ENCODE results near the gene GPR31.
A peak's percentile ranks its signal among the peaks of the same experiment; 100 is the strongest.

Gene GPR31

DNA sequence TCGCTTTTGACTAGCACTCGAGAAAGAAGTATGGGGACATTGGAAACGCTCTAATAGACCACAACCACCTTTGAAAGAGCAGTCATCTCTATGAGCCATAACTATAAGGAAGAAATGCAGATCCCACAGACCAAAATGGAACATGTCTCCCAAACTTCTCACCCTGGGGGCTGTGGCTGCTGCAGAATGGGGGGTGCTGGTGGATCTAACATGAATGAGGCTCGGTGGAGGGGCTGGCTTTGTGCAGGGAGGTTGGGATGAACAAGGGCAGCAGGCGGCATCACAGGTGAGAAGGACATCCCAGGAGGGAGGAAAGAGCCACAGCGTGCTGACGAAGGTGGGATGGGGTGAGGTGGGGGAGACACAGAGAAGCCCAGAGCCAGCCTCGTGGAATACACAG, 45.4 kb downstream of the GPR31 start:
- Histone ChIP-seq H3K4me3 (ENCODE audit: low read length in 2 of 2) (peak overlapping the region in 1 of 2 donors; percentile 50), H3K27me3 (ENCODE audit: control insufficient read depth in 2 of 2, insufficient read depth in 2 of 2, low read length in 2 of 2) (peaks cover 0 to 2% of the 10 kb centered on the region in 2 donors), H3K36me3 (ENCODE audit: control insufficient read depth in 2 of 2, insufficient read depth in 2 of 2, low read length in 2 of 2) (no peaks in the 10 kb centered on the region), H3K9ac (ENCODE audit: low read depth in 1 of 2, low read length in 2 of 2) (peak overlapping the region in 1 of 2 donors; percentile 2), H3K4me1 (ENCODE audit: control insufficient read depth in 2 of 2, insufficient read depth in 2 of 2, low read length in 2 of 2) (peaks cover 0 to 2% of the 10 kb centered on the region in 2 donors), H3K9me3 (ENCODE audit: control insufficient read depth in 2 of 2, low read length in 2 of 2) (no peaks in the 10 kb centered on the region), H3K27ac (ENCODE audit: low read depth in 2 of 2, low read length in 2 of 2) (peak overlapping the region in 1 of 2 donors; percentile 29)

DNA sequence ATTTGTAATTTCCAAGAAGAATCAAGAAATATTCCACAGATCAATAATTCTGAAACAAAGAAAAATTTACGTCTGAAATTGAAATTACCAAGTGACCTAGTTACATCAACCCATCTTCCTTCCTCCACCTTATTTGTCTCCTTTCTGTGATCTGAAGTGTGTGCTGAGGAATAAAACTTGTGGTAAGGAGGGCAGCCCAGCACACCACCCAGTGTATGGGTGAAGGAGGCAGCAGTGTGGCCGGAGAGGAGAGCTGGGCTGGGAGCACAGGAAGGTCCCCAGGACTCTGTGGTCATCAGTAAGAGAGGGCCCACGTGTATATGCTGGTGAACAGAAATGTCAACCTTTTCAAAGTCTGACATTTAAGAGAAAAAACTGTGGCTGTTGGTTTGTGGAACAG, 46.2 kb downstream of the GPR31 start:
- Histone ChIP-seq H3K4me1 (ENCODE audit: control insufficient read depth in 2 of 2, insufficient read depth in 2 of 2, low read length in 2 of 2) (peaks cover 0 to 2% of the 10 kb centered on the region in 2 donors), H3K9ac (ENCODE audit: low read depth in 1 of 2, low read length in 2 of 2) (no peak overlapping the region), H3K36me3 (ENCODE audit: control insufficient read depth in 2 of 2, insufficient read depth in 2 of 2, low read length in 2 of 2) (no peaks in the 10 kb centered on the region), H3K4me3 (ENCODE audit: low read length in 2 of 2) (peak overlapping the region in 1 of 2 donors; percentile 50), H3K9me3 (ENCODE audit: control insufficient read depth in 2 of 2, low read length in 2 of 2) (no peaks in the 10 kb centered on the region), H3K27me3 (ENCODE audit: control insufficient read depth in 2 of 2, insufficient read depth in 2 of 2, low read length in 2 of 2) (peaks cover 0 to 2% of the 10 kb centered on the region in 2 donors), H3K27ac (ENCODE audit: low read depth in 2 of 2, low read length in 2 of 2) (peak overlapping the region in 1 of 2 donors; percentile 29)

DNA sequence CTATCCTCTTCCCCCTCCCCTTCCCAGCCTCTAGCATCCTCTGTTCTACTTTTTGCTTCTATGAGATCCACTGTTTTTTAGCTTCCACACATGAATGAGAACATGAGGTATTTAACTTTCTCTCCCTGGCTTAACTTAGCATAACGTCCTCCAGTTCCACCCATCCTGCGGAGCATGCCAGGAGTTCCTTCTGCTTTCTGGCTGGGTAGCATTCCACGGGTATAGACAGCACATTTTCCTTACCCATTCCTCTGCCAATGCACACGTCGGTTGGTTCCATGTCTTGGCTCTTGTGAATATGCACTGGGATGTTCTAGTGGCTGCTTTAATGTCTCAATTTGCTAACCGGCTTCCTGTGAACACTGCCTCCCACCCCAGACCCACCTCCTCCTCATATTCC, 48.1 kb downstream of the GPR31 start:
- Histone ChIP-seq H3K9ac (ENCODE audit: low read depth in 1 of 2, low read length in 2 of 2) (no peak overlapping the region), H3K27ac (ENCODE audit: low read depth in 2 of 2, low read length in 2 of 2) (no peak overlapping the region), H3K36me3 (ENCODE audit: control insufficient read depth in 2 of 2, insufficient read depth in 2 of 2, low read length in 2 of 2) (no peaks in the 10 kb centered on the region), H3K4me1 (ENCODE audit: control insufficient read depth in 2 of 2, insufficient read depth in 2 of 2, low read length in 2 of 2) (peaks cover 0 to 2% of the 10 kb centered on the region in 2 donors), H3K4me3 (ENCODE audit: low read length in 2 of 2) (no peak overlapping the region), H3K9me3 (ENCODE audit: control insufficient read depth in 2 of 2, low read length in 2 of 2) (no peaks in the 10 kb centered on the region), H3K27me3 (ENCODE audit: control insufficient read depth in 2 of 2, insufficient read depth in 2 of 2, low read length in 2 of 2) (no peaks in the 10 kb centered on the region)

DNA sequence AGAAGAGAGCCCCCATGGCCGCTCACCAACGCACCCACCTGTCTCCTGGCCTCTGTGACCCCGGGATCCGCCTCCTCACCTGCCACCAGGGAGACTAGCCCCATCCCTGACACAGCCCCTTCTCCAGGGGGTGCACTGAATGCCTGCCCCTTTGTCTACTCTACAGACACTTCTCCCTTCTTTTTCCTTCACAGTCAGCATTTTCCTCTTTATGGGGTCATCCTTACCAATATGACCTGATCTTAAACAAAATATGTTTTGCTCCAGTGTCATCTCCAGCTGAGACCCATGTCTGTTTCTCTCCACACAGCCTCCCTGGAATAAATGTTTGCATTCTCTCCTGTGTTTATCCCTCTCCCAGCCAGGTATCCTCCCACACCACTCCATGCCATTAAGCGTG, 49.5 kb downstream of the GPR31 start:
- Histone ChIP-seq H3K9ac (ENCODE audit: low read depth in 1 of 2, low read length in 2 of 2) (no peak overlapping the region), H3K36me3 (ENCODE audit: control insufficient read depth in 2 of 2, insufficient read depth in 2 of 2, low read length in 2 of 2) (no peaks in the 10 kb centered on the region), H3K4me3 (ENCODE audit: low read length in 2 of 2) (no peak overlapping the region), H3K9me3 (ENCODE audit: control insufficient read depth in 2 of 2, low read length in 2 of 2) (no peaks in the 10 kb centered on the region), H3K27me3 (ENCODE audit: control insufficient read depth in 2 of 2, insufficient read depth in 2 of 2, low read length in 2 of 2) (no peaks in the 10 kb centered on the region), H3K4me1 (ENCODE audit: control insufficient read depth in 2 of 2, insufficient read depth in 2 of 2, low read length in 2 of 2) (peaks cover 0 to 5% of the 10 kb centered on the region in 2 donors), H3K27ac (ENCODE audit: low read depth in 2 of 2, low read length in 2 of 2) (no peak overlapping the region)

DNA sequence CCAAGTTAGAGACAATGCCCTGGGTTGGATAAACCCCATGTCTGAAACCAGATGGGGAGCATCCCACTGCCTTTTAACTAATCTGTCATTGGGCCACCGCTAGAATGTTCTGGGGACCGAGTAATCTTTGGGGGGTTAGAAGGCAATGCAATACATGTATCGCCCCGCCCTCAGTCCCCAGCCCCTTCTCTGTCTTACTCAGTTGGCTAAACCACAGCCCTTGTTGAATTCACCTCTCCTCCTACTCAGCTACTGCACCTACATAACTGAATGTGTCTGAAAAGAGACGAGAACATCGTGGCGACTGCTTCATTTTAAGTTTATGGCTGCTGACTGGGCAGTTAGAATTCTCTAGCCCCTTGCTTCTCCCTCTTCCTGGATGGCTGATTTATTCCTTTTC, 50.0 kb downstream of the GPR31 start:
- Histone ChIP-seq H3K9ac (ENCODE audit: low read depth in 1 of 2, low read length in 2 of 2) (no peak overlapping the region), H3K27me3 (ENCODE audit: control insufficient read depth in 2 of 2, insufficient read depth in 2 of 2, low read length in 2 of 2) (no peaks in the 10 kb centered on the region), H3K36me3 (ENCODE audit: control insufficient read depth in 2 of 2, insufficient read depth in 2 of 2, low read length in 2 of 2) (no peaks in the 10 kb centered on the region), H3K4me3 (ENCODE audit: low read length in 2 of 2) (no peak overlapping the region), H3K9me3 (ENCODE audit: control insufficient read depth in 2 of 2, low read length in 2 of 2) (no peaks in the 10 kb centered on the region), H3K27ac (ENCODE audit: low read depth in 2 of 2, low read length in 2 of 2) (no peak overlapping the region), H3K4me1 (ENCODE audit: control insufficient read depth in 2 of 2, insufficient read depth in 2 of 2, low read length in 2 of 2) (peaks cover 0 to 6% of the 10 kb centered on the region in 2 donors)

DNA sequence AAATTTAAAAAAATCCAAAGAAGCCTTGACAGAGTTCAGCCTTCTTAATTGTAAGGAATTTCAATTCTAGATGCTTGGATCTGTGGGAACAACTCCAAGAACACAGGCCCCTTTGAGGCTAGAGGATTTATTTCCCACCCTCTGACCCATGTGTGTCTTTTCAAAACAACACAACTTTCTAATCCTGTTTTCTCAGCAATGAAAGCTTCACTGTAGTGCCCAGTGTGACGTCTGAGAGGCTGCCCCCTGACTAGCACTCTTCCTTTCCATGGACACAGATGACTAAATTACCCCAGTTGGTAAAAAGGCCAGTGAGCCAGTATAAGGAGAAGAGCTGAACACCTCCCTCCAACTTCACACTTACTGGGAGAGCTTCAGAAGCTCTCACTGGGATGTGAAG, 51.4 kb downstream of the GPR31 start:
- Histone ChIP-seq H3K27ac (ENCODE audit: low read depth in 2 of 2, low read length in 2 of 2) (no peak overlapping the region), H3K4me1 (ENCODE audit: control insufficient read depth in 2 of 2, insufficient read depth in 2 of 2, low read length in 2 of 2) (peaks cover 0 to 6% of the 10 kb centered on the region in 2 donors), H3K9ac (ENCODE audit: low read depth in 1 of 2, low read length in 2 of 2) (no peak overlapping the region), H3K4me3 (ENCODE audit: low read length in 2 of 2) (no peak overlapping the region), H3K36me3 (ENCODE audit: control insufficient read depth in 2 of 2, insufficient read depth in 2 of 2, low read length in 2 of 2) (no peaks in the 10 kb centered on the region), H3K27me3 (ENCODE audit: control insufficient read depth in 2 of 2, insufficient read depth in 2 of 2, low read length in 2 of 2) (no peaks in the 10 kb centered on the region), H3K9me3 (ENCODE audit: control insufficient read depth in 2 of 2, low read length in 2 of 2) (no peaks in the 10 kb centered on the region)
